Loucy (cell line): ENCODE data around the gene PFDN5.

Experiments used
- CTCF ChIP-seq: fragments of 200-600 bp; sonication (generic); conservative IDR thresholded peaks from 2 replicates; pipeline ENCODE4 v1.5.1; 2014; ENCODE audit warnings: mild to moderate bottlenecking, antibody characterized with exemption, low read length
- EZH2phosphoT487 ChIP-seq: fragments of 200-600 bp; IDR thresholded peaks from 2 replicates; pipeline ENCODE4 v1.6.1; 2018; ENCODE audit warnings: antibody characterized with exemption, mild to moderate bottlenecking, moderate library complexity, borderline replicate concordance

DNA sequence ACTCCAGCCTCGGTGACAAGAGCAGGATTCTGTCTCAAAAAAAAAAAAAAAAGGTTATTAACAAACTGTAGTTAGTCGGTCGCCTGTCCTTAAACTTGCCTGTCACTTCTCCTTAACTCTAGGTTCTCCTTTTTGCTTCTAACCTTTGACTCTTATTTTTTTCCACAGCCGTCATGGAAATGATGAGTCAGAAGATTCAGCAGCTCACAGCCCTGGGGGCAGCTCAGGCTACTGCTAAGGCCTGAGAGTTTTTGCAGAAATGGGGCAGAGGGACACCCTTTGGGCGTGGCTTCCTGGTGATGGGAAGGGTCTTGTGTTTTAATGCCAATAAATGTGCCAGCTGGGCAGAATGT is 3.7 kb downstream of the PFDN5 start:
- TF ChIP-seq CTCF = no peak
- no peak for TF ChIP-seq EZH2phosphoT487
